ENCODE data around the gene DSCAML1. TPM values are rescaled to one million over a fixed set of nuclear protein-coding genes. Genes with fewer than 3 reads are reported as not detected.
A peak's percentile ranks its signal among the peaks of the same experiment; 100 is the strongest.

Gene DSCAML1
- total and polyA plus RNA-seq, 5 donors from 2014 or later = 0.08 to 1.6 (median 0.30) TPM; not detected in 1

GRCh38 chr11:117506971-117507370 lies 290.0 kb downstream of the DSCAML1 start:
- Histone ChIP-seq H3K9me3 (ENCODE audit: control insufficient read depth in 2 of 2, low read length in 2 of 2) (no peaks in the 10 kb centered on the region), H3K4me1 (ENCODE audit: control insufficient read depth, insufficient read depth, low read length, poor library complexity, severe bottlenecking) (no peaks in the 10 kb centered on the region), H3K36me3 (ENCODE audit: control insufficient read depth, insufficient read depth, low read length) (no peaks in the 10 kb centered on the region), H3K27ac (ENCODE audit: insufficient read depth, low read length, poor library complexity, severe bottlenecking) (no peak overlapping the region), H3K4me3 (ENCODE audit: low read depth, low read length) (no peak overlapping the region), H3K27me3 (ENCODE audit: control insufficient read depth, insufficient read depth, low read length) (no peaks in the 10 kb centered on the region)
- H3K27ac Mint-ChIP-seq = peak overlapping the region in 1 of 3 donors; percentile 20
- no peaks in the 10 kb centered on the region for H3K9me3 Mint-ChIP-seq
- ATAC-seq (ENCODE audit: low read depth in 2 of 2) (no peak), DNase-seq (no peak)
- peaks cover 7% of the 10 kb centered on the region for H3K27me3 Mint-ChIP-seq
- peaks cover 3% of the 10 kb centered on the region for H3K36me3 Mint-ChIP-seq
- H3K4me3 Mint-ChIP-seq = no peak overlapping the region
- no peaks in the 10 kb centered on the region for H3K4me1 Mint-ChIP-seq

GRCh38 chr11:117505285-117505970 lies 291.6 kb downstream of the DSCAML1 start:
- Histone ChIP-seq H3K36me3 (ENCODE audit: control insufficient read depth, insufficient read depth, low read length) (no peaks in the 10 kb centered on the region), H3K27ac (ENCODE audit: insufficient read depth, low read length, poor library complexity, severe bottlenecking) (no peak overlapping the region), H3K4me3 (ENCODE audit: low read depth, low read length) (no peak overlapping the region), H3K4me1 (ENCODE audit: control insufficient read depth, insufficient read depth, low read length, poor library complexity, severe bottlenecking) (no peaks in the 10 kb centered on the region), H3K9me3 (ENCODE audit: control insufficient read depth in 2 of 2, low read length in 2 of 2) (no peaks in the 10 kb centered on the region), H3K27me3 (ENCODE audit: control insufficient read depth, insufficient read depth, low read length) (no peaks in the 10 kb centered on the region)
- no peaks in the 10 kb centered on the region for H3K4me1 Mint-ChIP-seq
- no peaks in the 10 kb centered on the region for H3K9me3 Mint-ChIP-seq
- H3K4me3 Mint-ChIP-seq = no peak overlapping the region
- no peak overlapping the region for H3K27ac Mint-ChIP-seq
- no peak for DNase-seq
- H3K27me3 Mint-ChIP-seq = peaks cover 6% of the 10 kb centered on the region
- H3K36me3 Mint-ChIP-seq = peaks cover 7% of the 10 kb centered on the region
- no peak for ATAC-seq (ENCODE audit: low read depth in 2 of 2)

- DNase-seq = no peak
These were observed 294.3 kb downstream of the DSCAML1 start for GRCh38 chr11:117502779-117503100.

GRCh38 chr11:117502015-117502778 lies 294.8 kb downstream of the DSCAML1 start:
- H3K4me3 Mint-ChIP-seq = no peak overlapping the region
- no peaks in the 10 kb centered on the region for H3K9me3 Mint-ChIP-seq

More at GRCh38 chr11:117502779-117503100, 294.3 kb downstream of the DSCAML1 start:
- peaks cover 7% of the 10 kb centered on the region for H3K36me3 Mint-ChIP-seq
- Histone ChIP-seq H3K27me3 (ENCODE audit: control insufficient read depth, insufficient read depth, low read length) (no peaks in the 10 kb centered on the region), H3K36me3 (ENCODE audit: control insufficient read depth, insufficient read depth, low read length) (no peaks in the 10 kb centered on the region), H3K4me3 (ENCODE audit: low read depth, low read length) (no peak overlapping the region), H3K4me1 (ENCODE audit: control insufficient read depth, insufficient read depth, low read length, poor library complexity, severe bottlenecking) (no peaks in the 10 kb centered on the region), H3K9me3 (ENCODE audit: control insufficient read depth in 2 of 2, low read length in 2 of 2) (no peaks in the 10 kb centered on the region), H3K27ac (ENCODE audit: insufficient read depth, low read length, poor library complexity, severe bottlenecking) (no peak overlapping the region)
- H3K4me1 Mint-ChIP-seq = no peaks in the 10 kb centered on the region
- H3K9me3 Mint-ChIP-seq = no peaks in the 10 kb centered on the region
- no peak overlapping the region for H3K27ac Mint-ChIP-seq
- H3K27me3 Mint-ChIP-seq = peaks cover 10% of the 10 kb centered on the region
- ATAC-seq (ENCODE audit: low read depth in 2 of 2) = no peak
- no peak overlapping the region for H3K4me3 Mint-ChIP-seq

GRCh38 chr11:117501237-117501898 lies 295.6 kb downstream of the DSCAML1 start:
- Mint-ChIP-seq H3K4me1 (no peaks in the 10 kb centered on the region), H3K36me3 (peaks cover 7% of the 10 kb centered on the region), H3K27me3 (peaks cover 10% of the 10 kb centered on the region), H3K4me3 (no peak overlapping the region), H3K27ac (no peak overlapping the region), H3K9me3 (no peaks in the 10 kb centered on the region)
- Histone ChIP-seq H3K9me3 (ENCODE audit: control insufficient read depth in 2 of 2, low read length in 2 of 2) (no peaks in the 10 kb centered on the region), H3K4me1 (ENCODE audit: control insufficient read depth, insufficient read depth, low read length, poor library complexity, severe bottlenecking) (no peaks in the 10 kb centered on the region), H3K36me3 (ENCODE audit: control insufficient read depth, insufficient read depth, low read length) (no peaks in the 10 kb centered on the region), H3K27me3 (ENCODE audit: control insufficient read depth, insufficient read depth, low read length) (no peaks in the 10 kb centered on the region), H3K4me3 (ENCODE audit: low read depth, low read length) (no peak overlapping the region), H3K27ac (ENCODE audit: insufficient read depth, low read length, poor library complexity, severe bottlenecking) (no peak overlapping the region)
- ATAC-seq (ENCODE audit: low read depth in 2 of 2) (no peak), DNase-seq (no peak)

More at GRCh38 chr11:117502015-117502778, 294.8 kb downstream of the DSCAML1 start:
- Histone ChIP-seq H3K36me3 (ENCODE audit: control insufficient read depth, insufficient read depth, low read length) (no peaks in the 10 kb centered on the region), H3K27me3 (ENCODE audit: control insufficient read depth, insufficient read depth, low read length) (no peaks in the 10 kb centered on the region), H3K4me3 (ENCODE audit: low read depth, low read length) (no peak overlapping the region), H3K9me3 (ENCODE audit: control insufficient read depth in 2 of 2, low read length in 2 of 2) (no peaks in the 10 kb centered on the region), H3K27ac (ENCODE audit: insufficient read depth, low read length, poor library complexity, severe bottlenecking) (no peak overlapping the region), H3K4me1 (ENCODE audit: control insufficient read depth, insufficient read depth, low read length, poor library complexity, severe bottlenecking) (no peaks in the 10 kb centered on the region)
- ATAC-seq (ENCODE audit: low read depth in 2 of 2) (no peak), DNase-seq (no peak)
- Mint-ChIP-seq H3K36me3 (peaks cover 7% of the 10 kb centered on the region), H3K4me1 (no peaks in the 10 kb centered on the region), H3K27ac (no peak overlapping the region), H3K27me3 (peaks cover 10% of the 10 kb centered on the region)

- Histone ChIP-seq H3K4me3 (ENCODE audit: low read depth, low read length) (no peak overlapping the region), H3K36me3 (ENCODE audit: control insufficient read depth, insufficient read depth, low read length) (no peaks in the 10 kb centered on the region), H3K9me3 (ENCODE audit: control insufficient read depth in 2 of 2, low read length in 2 of 2) (no peaks in the 10 kb centered on the region), H3K4me1 (ENCODE audit: control insufficient read depth, insufficient read depth, low read length, poor library complexity, severe bottlenecking) (no peaks in the 10 kb centered on the region), H3K27me3 (ENCODE audit: control insufficient read depth, insufficient read depth, low read length) (no peaks in the 10 kb centered on the region), H3K27ac (ENCODE audit: insufficient read depth, low read length, poor library complexity, severe bottlenecking) (no peak overlapping the region)
- H3K4me1 Mint-ChIP-seq = no peaks in the 10 kb centered on the region
- ATAC-seq (ENCODE audit: low read depth in 2 of 2) (no peak), DNase-seq (no peak)
- peaks cover 15% of the 10 kb centered on the region for H3K27me3 Mint-ChIP-seq
- H3K9me3 Mint-ChIP-seq = no peaks in the 10 kb centered on the region
- peaks cover 4% of the 10 kb centered on the region for H3K36me3 Mint-ChIP-seq
- no peak overlapping the region for H3K4me3 Mint-ChIP-seq
- no peak overlapping the region for H3K27ac Mint-ChIP-seq
These were observed 298.2 kb downstream of the DSCAML1 start for GRCh38 chr11:117498791-117499190.

GRCh38 chr11:117497206-117497951 lies 299.6 kb downstream of the DSCAML1 start:
- DNase-seq = no peak
- no peak overlapping the region for H3K4me3 Mint-ChIP-seq
- no peak overlapping the region for H3K27ac ChIP-seq (ENCODE audit: insufficient read depth, low read length, poor library complexity, severe bottlenecking)
- no peaks in the 10 kb centered on the region for H3K27me3 ChIP-seq (ENCODE audit: control insufficient read depth, insufficient read depth, low read length)
- H3K4me1 ChIP-seq (ENCODE audit: control insufficient read depth, insufficient read depth, low read length, poor library complexity, severe bottlenecking) = no peaks in the 10 kb centered on the region
- H3K4me1 Mint-ChIP-seq = no peaks in the 10 kb centered on the region
- H3K9me3 Mint-ChIP-seq = no peaks in the 10 kb centered on the region
- no peaks in the 10 kb centered on the region for H3K9me3 ChIP-seq (ENCODE audit: control insufficient read depth in 2 of 2, low read length in 2 of 2)
- H3K27ac Mint-ChIP-seq = no peak overlapping the region
- no peak for ATAC-seq (ENCODE audit: low read depth in 2 of 2)
- peaks cover 4% of the 10 kb centered on the region for H3K36me3 Mint-ChIP-seq
- peaks cover 15% of the 10 kb centered on the region for H3K27me3 Mint-ChIP-seq
- no peaks in the 10 kb centered on the region for H3K36me3 ChIP-seq (ENCODE audit: control insufficient read depth, insufficient read depth, low read length)
- no peak overlapping the region for H3K4me3 ChIP-seq (ENCODE audit: low read depth, low read length)
